Heart left ventricle (tissue), 16 donors: ENCODE results near the gene TRRAP. TPM values are rescaled to one million over a fixed set of nuclear protein-coding genes. Genes with fewer than 3 reads are reported as not detected.

ENCODE experiments used
- ATAC-seq, 4 donors: fragments of 200-7000 bp; cut with Tn5 transposase; one replicate each; pipeline ENCODE4 v1.9.1; 2020 to 2022; ENCODE audit warnings: moderate library complexity in 4 of 4, mild to moderate bottlenecking in 3 of 4, moderate number of reproducible peaks in 1 of 4
- DNase-seq, 5 donors: peaks; one replicate each; pipeline ENCODE4 v3.0.0-alpha.2; 2020
- H3K27ac ChIP-seq, 12 donors: fragments of 200-600 bp; sonication (generic) in 4 of 12; one replicate each; pipeline versions ENCODE4 v1.5.0 to v1.8.0; 2016 to 2022; ENCODE audit warnings: mild to moderate bottlenecking in 2 of 12
- H3K27me3 ChIP-seq, 9 donors: fragments of 200-600 bp; sonication (generic) in 2 of 9; one replicate each; pipeline versions ENCODE4 v1.5.1 to v1.8.0; 2016 to 2022; ENCODE audit warnings: mild to moderate bottlenecking in 3 of 9
- H3K36me3 ChIP-seq, 9 donors: fragments of 200-600 bp; sonication (generic) in 2 of 9; one replicate each; pipeline versions ENCODE4 v1.5.0 to v1.8.0; 2018 to 2022; ENCODE audit warnings: mild to moderate bottlenecking in 2 of 9
- H3K4me1 ChIP-seq, 12 donors: fragments of 200-600 bp; sonication (generic) in 4 of 12; one replicate each; pipeline versions ENCODE4 v1.5.0 to v1.8.0; 2016 to 2022; ENCODE audit warnings: mild to moderate bottlenecking in 3 of 12
- H3K4me3 ChIP-seq, 12 donors: fragments of 200-600 bp; sonication (generic) in 4 of 12; one replicate each; pipeline versions ENCODE4 v1.5.0 to v1.8.0; 2017 to 2022; ENCODE audit warnings: mild to moderate bottlenecking in 9 of 12, moderate library complexity in 4 of 12
- H3K9me3 ChIP-seq, 12 donors: fragments of 200-600 bp; sonication (generic) in 4 of 12; one replicate each; pipeline versions ENCODE4 v1.5.0 to v1.8.0; 2016 to 2022; ENCODE audit warnings: mild to moderate bottlenecking in 1 of 12
- CTCF ChIP-seq, 12 donors: fragments of 200-600 bp; sonication (generic) in 4 of 12; IDR thresholded peaks; one replicate each; pipeline versions ENCODE4 v1.5.0 to v1.8.0; 2018 to 2022; ENCODE audit warnings: antibody characterized with exemption in 12 of 12, mild to moderate bottlenecking in 5 of 12
- POLR2A ChIP-seq, 2 donors: fragments of 450-650 bp; IDR thresholded peaks; one replicate each; pipeline ENCODE4 v1.6.1; 2017; ENCODE audit warnings: antibody characterized with exemption in 2 of 2, mild to moderate bottlenecking in 2 of 2, moderate library complexity in 2 of 2
- WGBS, 4 donors: extraction: QIAGEN DNeasy Blood & Tissue Kit in 2 of 4; methylation state at CpG; one replicate each; pipeline versions ENCODE4 v1.1.5 to v1.1.7; 2013 to 2018; 5-methylcytosine and 5-hydroxymethylcytosine counted together
- intact Hi-C, 10 donors: fragments of 100-400 bp; cut with DNase I; formaldehyde crosslinking; loops; one replicate each; pipeline versions ENCODE4 v1.11.1 to v1.14.2; 2022
- polyA plus RNA-seq, 2 donors: library from polyadenylated mRNA; stranded (reverse); fragments of 200-250 nt; gene quantifications; one replicate each; pipeline ENCODE4 v1.2.3, GENCODE V29; 2013
- total RNA-seq, 9 donors: library from RNA; depleted of rRNA in 2 of 9; stranded (reverse); fragments of >200 nt in 2 of 9; fragmentation: NEBNext Ultra II Directional in 3 of 9; extraction: Animal tissue kit (Norgen Biotek cat#: 25700) in 3 of 9; gene quantifications; one replicate each; pipeline versions ENCODE4 v1.1.0 to v1.2.4, GENCODE V29; 2016 to 2023
- donor health status: ischemic (EF 13 %, LVEDD 7.1; RV severe dilation, severe dysfunction).
- donor health status: healthy with polysubstance abuse.
- donor health status: DM: no; HTN: yes; CAD: no.
- donor health status: DM: no; HTN: no; CAD: no.
- donor health status: ischemic (EF 25% LVEDD 6.9; RV normal size, moderate dysfunction).
- donor health status: ischemic (EF 25% LVEDD 5.7; RV mildly dilated, moderate dysfunction).
- donor health status: healthy.
- donor health status: DM: yes; HTN: yes; CAD: no.
- donor health status: ischemic (EF 35%, LVEDD 5.7; RV mildly dilated, moderate dysfunction).
- donor health status: nonischemic (EF 11% LVEDD 7.7; RV severe dilation, severe dysfunction).
- donor health status: DM: yes; HTN: yes; CAD: no.
- donor health status: PGD.
- donor health status: ischemic (EF 29% LVEDD 5.4; RV normal size, mild dysfunction).
- donor health status: nonischemic (EF 23%, LVEDD 6.1; RV moderate dilation, normal function).

TRRAP gene
- total and polyA plus RNA-seq, 11 donors: 9.2 to 29.6 (median 21.6) TPM

- Histone ChIP-seq H3K4me3 (no peak overlapping the region), H3K4me1 (peaks cover 0 to 3% (median 0%) of the 10 kb centered on the region in 12 donors), H3K9me3 (no peaks in the 10 kb centered on the region), H3K27me3 (no peaks in the 10 kb centered on the region), H3K36me3 (peaks cover 0 to 99% (median 82%) of the 10 kb centered on the region in 9 donors), H3K27ac (no peak overlapping the region)
- 84 to 90% (median 88%) methylated on average over 10 of the region's 10 CpGs for WGBS, 4 donors
- DNase-seq (no peak), ATAC-seq (no peak)
- TF ChIP-seq POLR2A (IDR thresholded peaks at IDR 0.05): no peak
- TF ChIP-seq CTCF (IDR thresholded peaks at IDR 0.05): no peak
- intact Hi-C loops: no loop called here
Observed at GRCh38 chr7:99001482-99002147, 123.3 kb downstream of the TRRAP start.

GRCh38 chr7:99002148-99002826 lies 124.0 kb downstream of the TRRAP start:
- TF ChIP-seq CTCF (IDR thresholded peaks at IDR 0.05) (no peak), POLR2A (IDR thresholded peaks at IDR 0.05) (no peak)
- H3K4me3 ChIP-seq: no peak overlapping the region
- intact Hi-C loops: no loop called here
- H3K27me3 ChIP-seq: no peaks in the 10 kb centered on the region
- DNase-seq (no peak), ATAC-seq (no peak)
- peaks cover 0 to 3% (median 0%) of the 10 kb centered on the region in 12 donors for H3K4me1 ChIP-seq
- 85 to 92% (median 89%) methylated on average over 12 of the region's 12 CpGs for WGBS, 4 donors
- no peaks in the 10 kb centered on the region for H3K9me3 ChIP-seq
- H3K36me3 ChIP-seq: peaks cover 0 to 99% (median 84%) of the 10 kb centered on the region in 9 donors
- no peak overlapping the region for H3K27ac ChIP-seq

- peak in 1 of 4 donors; percentile 25 for ATAC-seq
- TF ChIP-seq CTCF (IDR thresholded peaks at IDR 0.05): no peak
- TF ChIP-seq POLR2A (IDR thresholded peaks at IDR 0.05): no peak
- Histone ChIP-seq H3K4me3 (no peak overlapping the region), H3K36me3 (peaks cover 0 to 99% (median 87%) of the 10 kb centered on the region in 9 donors), H3K27ac (no peak overlapping the region), H3K27me3 (no peaks in the 10 kb centered on the region), H3K9me3 (no peaks in the 10 kb centered on the region), H3K4me1 (peaks cover 0 to 3% (median 0%) of the 10 kb centered on the region in 12 donors)
- no peak for DNase-seq
- WGBS, 4 donors: 82 to 92% (median 86%) methylated on average over 20 of the region's 20 CpGs
- intact Hi-C loops: no loop called here
Observed at GRCh38 chr7:99002827-99003212, 124.5 kb downstream of the TRRAP start.

- DNase-seq (no peak), ATAC-seq (no peak)
- WGBS, 4 donors: 87 to 92% (median 91%) methylated on average over 15 of the region's 15 CpGs
- intact Hi-C loops: no loop called here
- Histone ChIP-seq H3K4me3 (no peak overlapping the region), H3K27ac (no peak overlapping the region), H3K4me1 (peaks cover 0 to 3% (median 0%) of the 10 kb centered on the region in 12 donors), H3K27me3 (no peaks in the 10 kb centered on the region), H3K36me3 (peaks cover 0 to 99% (median 93%) of the 10 kb centered on the region in 9 donors), H3K9me3 (no peaks in the 10 kb centered on the region)
- TF ChIP-seq CTCF (IDR thresholded peaks at IDR 0.05) (no peak), POLR2A (IDR thresholded peaks at IDR 0.05) (no peak)
Observed at GRCh38 chr7:99003419-99003818, 125.1 kb downstream of the TRRAP start.
